ENCODE data around the gene BARX1.
"Not testable (repeated sequence)": the region's sequence is repeated elsewhere in the genome, so short reads cannot be mapped to it uniquely, and the experiment has no call there.

The BARX1 gene

DNA sequence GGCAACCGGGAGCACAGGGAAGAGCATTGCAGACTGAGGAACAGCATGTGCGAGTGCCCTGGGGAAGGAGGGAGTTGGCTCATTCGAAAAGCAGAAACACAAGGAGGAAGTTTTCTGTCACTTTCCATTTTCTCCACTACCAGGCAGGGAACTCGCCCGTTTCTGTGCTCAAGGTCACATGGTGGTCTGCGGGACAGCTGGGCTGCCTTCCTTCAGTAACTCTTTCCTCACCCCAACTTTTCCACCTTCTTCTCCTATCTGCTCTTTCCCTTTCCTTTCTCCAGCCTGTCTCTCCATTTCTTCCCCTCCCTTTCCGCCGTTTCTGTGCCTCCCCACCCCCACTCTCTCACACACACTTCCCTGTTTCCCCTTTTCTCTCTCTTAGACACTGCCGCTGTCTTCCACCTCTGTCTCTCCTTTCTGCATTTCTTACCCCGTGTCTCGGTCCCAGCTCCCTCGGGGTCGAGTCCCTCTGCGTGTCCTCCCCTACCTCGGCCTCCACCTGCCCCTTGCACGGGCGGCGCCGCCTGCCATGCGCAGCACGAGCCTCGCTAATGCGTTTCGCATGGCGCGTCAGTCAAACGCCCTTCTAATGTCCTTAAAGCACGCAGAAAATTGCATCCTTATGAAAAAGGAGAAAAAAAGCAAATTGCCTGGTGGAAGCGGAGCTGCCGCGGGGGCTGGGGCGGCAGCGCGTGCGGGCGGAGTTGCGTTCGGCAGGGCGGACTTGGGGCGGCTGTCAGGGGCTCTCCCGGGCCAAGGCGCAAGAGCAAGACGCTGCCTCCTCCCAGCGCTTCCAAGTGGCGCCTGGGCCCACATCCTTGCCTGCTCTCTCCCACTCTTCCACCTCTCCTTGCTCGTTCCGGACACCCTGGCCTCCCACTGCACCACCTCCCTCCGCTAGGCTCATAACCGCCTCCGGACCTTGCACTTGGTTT lies 9.5 kb downstream of the BARX1 start:
- TF ChIP-seq CTCF (IDR thresholded peaks at IDR 0.05) = no peak
- Histone ChIP-seq H3K27ac (no peak overlapping the region), H3K4me3 (peak overlapping the region; percentile 60)
- DNase-seq (ENCODE audit: low spot score) = no peak

GRCh38 chr9:93944011-93944410 lies 11.1 kb downstream of the BARX1 start:
- no peak for DNase-seq (ENCODE audit: low spot score)
- Histone ChIP-seq H3K27ac (no peak overlapping the region), H3K4me3 (no peak overlapping the region)
- TF ChIP-seq CTCF (IDR thresholded peaks at IDR 0.05) = no peak

GRCh38 chr9:93942161-93942560 lies 13.0 kb downstream of the BARX1 start:
- DNase-seq (ENCODE audit: low spot score) = no peak
- no peak overlapping the region for H3K27ac ChIP-seq
- no peak for TF ChIP-seq CTCF (IDR thresholded peaks at IDR 0.05)
- H3K4me3 ChIP-seq = no peak overlapping the region

GRCh38 chr9:93941493-93941892 lies 13.7 kb downstream of the BARX1 start:
- no peak for TF ChIP-seq CTCF (IDR thresholded peaks at IDR 0.05)
- Histone ChIP-seq H3K4me3 (no peak overlapping the region), H3K27ac (no peak overlapping the region)
- no peak for DNase-seq (ENCODE audit: low spot score)

DNA sequence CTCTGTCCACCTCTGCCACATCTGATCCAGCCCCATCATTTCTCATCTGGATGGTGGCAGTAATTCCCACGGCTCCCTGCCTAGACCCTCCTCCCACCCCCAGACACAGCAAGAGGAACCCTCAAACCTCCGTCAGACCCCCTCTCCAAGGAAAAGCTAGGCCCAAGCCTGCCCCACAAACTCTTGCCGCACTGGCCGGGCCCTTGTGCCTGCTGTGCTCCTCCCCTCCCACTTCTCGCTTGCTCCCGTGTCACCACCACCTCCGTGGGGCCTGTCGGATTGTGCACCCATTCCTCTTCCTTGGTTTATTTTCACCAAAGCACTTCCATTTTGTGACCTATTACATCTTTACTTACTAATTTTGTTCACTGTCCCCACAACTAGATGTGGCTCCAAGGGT lies 14.2 kb downstream of the BARX1 start:
- Histone ChIP-seq H3K4me3 (no peak overlapping the region), H3K27ac (no peak overlapping the region)
- TF ChIP-seq CTCF (IDR thresholded peaks at IDR 0.05) = no peak
- no peak for DNase-seq (ENCODE audit: low spot score)

DNA sequence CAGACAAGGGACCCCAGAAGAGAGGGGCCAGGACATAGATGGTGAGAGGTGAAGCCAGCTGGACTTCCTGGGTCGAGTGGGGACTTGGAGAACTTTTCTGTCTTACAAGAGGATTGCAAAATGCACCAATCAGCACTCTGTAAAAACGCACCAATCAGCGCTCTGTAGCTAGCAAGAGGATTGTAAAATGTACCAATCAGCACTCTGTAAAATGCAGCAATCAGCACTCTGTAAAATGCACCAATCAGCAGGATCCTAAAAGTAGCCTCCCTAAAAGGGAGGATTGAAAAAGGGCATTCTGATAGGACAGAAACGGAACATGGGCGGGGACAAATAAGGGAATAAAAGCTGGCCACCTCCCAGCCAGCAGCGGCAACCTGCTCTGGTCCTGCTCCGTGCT lies 15.6 kb downstream of the BARX1 start:
- not testable (repeated sequence) for H3K4me3 ChIP-seq; DNase-seq (ENCODE audit: low spot score); H3K27ac ChIP-seq

DNA sequence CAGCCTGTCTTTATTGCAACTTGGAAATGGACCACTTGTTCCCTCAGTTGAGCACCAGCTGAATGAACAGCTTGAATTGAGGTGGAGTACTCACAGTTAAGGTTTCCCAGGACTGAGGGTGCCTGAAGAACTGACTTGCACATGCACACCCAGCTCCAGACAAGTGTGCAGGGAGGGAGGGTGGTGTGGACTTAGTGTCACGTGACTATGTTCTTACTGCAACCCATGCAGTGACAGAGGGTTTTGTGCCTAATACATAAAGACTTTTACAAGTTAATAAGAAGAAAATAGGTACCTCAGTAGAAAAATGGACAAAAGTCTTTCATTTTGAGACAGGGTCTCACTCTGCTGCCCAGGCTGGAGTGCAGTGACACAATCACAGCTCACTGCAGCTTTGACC lies 18.0 kb downstream of the BARX1 start:
- DNase-seq (ENCODE audit: low spot score) = no peak
- Histone ChIP-seq H3K27ac (no peak overlapping the region), H3K4me3 (no peak overlapping the region)
- no peak for TF ChIP-seq CTCF (IDR thresholded peaks at IDR 0.05)
